Measurements from ENCODE around the gene UROC1. TPM values are rescaled to one million over a fixed set of nuclear protein-coding genes. Genes with fewer than 3 reads are reported as not detected.
A peak's percentile ranks its signal among the peaks of the same experiment; 100 is the strongest.

The UROC1 gene
- total RNA-seq, 1 experiment from 2014 or later = not detected

DNA sequence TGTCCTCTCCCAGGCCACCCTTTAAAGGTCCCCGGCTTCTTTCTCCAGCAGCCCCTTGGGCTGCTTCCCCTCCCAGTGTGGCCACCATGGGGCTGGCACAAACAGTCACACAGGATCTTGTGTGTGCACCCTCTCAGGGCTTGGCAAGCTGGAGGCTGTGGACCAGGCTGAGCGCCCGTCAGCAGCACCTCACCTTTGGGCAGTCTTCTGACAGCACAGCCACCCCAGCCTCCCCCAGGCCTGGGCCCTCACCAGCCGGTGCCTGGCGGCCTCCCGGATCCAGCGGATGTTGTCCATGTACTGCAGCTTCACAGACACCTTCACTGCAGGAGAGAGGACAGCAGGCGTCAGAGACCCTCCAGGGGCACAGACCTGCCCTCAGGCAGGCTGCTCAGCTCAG lies 21.8 kb downstream of the UROC1 start:
- Mint-ChIP-seq H3K9me3 (ENCODE audit: unreplicated experiment) (no peaks in the 10 kb centered on the region), H3K4me3 (ENCODE audit: unreplicated experiment) (no peak overlapping the region), H3K36me3 (ENCODE audit: insufficient read depth, unreplicated experiment) (no peaks in the 10 kb centered on the region), H3K4me1 (ENCODE audit: insufficient read depth, unreplicated experiment) (no peaks in the 10 kb centered on the region), H3K27ac (ENCODE audit: low read depth, unreplicated experiment) (peak overlapping the region; percentile 49), H3K27me3 (ENCODE audit: insufficient read depth, unreplicated experiment) (no peaks in the 10 kb centered on the region)
- no peak for DNase-seq (ENCODE audit: unreplicated experiment)
- intact Hi-C loops (cut with micrococcal nuclease) = no loop called here
- POLR2A ChIA-PET = interaction anchor here (1.4 kb wide), 1 partner anchor 9 kb away, joined by 5 read pairs; no protein-coding TSS in a partner anchor
- CTCF ChIA-PET = no interaction called here
- TF ChIP-seq, protein P1, sequence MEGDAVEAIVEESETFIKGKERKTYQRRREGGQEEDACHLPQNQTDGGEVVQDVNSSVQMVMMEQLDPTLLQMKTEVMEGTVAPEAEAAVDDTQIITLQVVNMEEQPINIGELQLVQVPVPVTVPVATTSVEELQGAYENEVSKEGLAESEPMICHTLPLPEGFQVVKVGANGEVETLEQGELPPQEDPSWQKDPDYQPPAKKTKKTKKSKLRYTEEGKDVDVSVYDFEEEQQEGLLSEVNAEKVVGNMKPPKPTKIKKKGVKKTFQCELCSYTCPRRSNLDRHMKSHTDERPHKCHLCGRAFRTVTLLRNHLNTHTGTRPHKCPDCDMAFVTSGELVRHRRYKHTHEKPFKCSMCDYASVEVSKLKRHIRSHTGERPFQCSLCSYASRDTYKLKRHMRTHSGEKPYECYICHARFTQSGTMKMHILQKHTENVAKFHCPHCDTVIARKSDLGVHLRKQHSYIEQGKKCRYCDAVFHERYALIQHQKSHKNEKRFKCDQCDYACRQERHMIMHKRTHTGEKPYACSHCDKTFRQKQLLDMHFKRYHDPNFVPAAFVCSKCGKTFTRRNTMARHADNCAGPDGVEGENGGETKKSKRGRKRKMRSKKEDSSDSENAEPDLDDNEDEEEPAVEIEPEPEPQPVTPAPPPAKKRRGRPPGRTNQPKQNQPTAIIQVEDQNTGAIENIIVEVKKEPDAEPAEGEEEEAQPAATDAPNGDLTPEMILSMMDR (IDR thresholded peaks at IDR 0.05; ENCODE audit: unreplicated experiment) = no peak
- BruUV-seq (replicated peaks) = no TSS peak

DNA sequence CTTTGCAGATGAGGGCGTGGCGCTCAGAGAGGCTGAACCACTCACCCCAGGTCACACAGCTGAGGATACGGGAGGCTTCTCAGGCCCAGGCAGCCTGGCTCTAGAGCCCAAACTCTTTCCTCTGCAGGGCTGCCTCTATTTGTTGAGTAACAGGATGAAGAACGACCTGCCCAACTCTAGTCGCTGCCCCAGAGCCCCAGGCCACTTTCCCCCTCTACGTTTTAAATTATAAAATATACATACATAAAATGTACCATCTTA lies 22.7 kb downstream of the UROC1 start:
- H3K27me3 Mint-ChIP-seq (ENCODE audit: insufficient read depth, unreplicated experiment) = no peaks in the 10 kb centered on the region
- no TSS peak for BruUV-seq (replicated peaks)
- no peak overlapping the region for H3K27ac Mint-ChIP-seq (ENCODE audit: low read depth, unreplicated experiment)
- CTCF ChIA-PET = no interaction called here
- TF ChIP-seq, protein P1 (IDR thresholded peaks at IDR 0.05; ENCODE audit: unreplicated experiment) = no peak
- no peaks in the 10 kb centered on the region for H3K9me3 Mint-ChIP-seq (ENCODE audit: unreplicated experiment)
- H3K4me3 Mint-ChIP-seq (ENCODE audit: unreplicated experiment) = no peak overlapping the region
- intact Hi-C loops (cut with micrococcal nuclease) = no loop called here
- no peak for DNase-seq (ENCODE audit: unreplicated experiment)
- H3K4me1 Mint-ChIP-seq (ENCODE audit: insufficient read depth, unreplicated experiment) = no peaks in the 10 kb centered on the region
- POLR2A ChIA-PET = no interaction called here
- no peaks in the 10 kb centered on the region for H3K36me3 Mint-ChIP-seq (ENCODE audit: insufficient read depth, unreplicated experiment)

GRCh38 chr3:126494204-126494969 lies 23.2 kb downstream of the UROC1 start:
- no peak overlapping the region for H3K27ac Mint-ChIP-seq (ENCODE audit: low read depth, unreplicated experiment)

DNA sequence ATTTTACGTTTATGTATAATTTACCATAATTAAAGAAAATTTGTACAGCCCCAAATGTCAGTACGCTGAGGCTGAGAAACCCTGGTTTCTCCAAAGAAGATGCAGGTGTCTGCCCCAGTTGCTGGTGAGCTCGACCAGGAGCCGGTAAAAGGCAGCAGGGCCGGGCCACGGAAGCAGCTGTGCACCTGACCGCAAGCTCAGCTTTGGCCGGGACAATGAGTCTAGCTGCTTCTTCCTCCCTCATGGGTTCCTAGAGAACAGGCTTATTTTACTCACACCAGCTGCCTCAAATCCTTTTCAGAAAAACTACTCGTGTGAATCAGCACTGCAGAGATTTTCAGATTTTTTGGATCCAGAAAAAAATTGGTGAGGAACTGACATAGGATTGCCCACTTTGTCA lies 23.8 kb downstream of the UROC1 start:
- CTCF ChIA-PET = interaction anchor here (0.8 kb wide), 1 partner anchor 104 kb away, joined by 3 read pairs; no protein-coding TSS in a partner anchor
- TF ChIP-seq, protein P1 (IDR thresholded peaks at IDR 0.05; ENCODE audit: unreplicated experiment) = no peak

More at GRCh38 chr3:126494204-126494969, 23.2 kb downstream of the UROC1 start:
- no peak overlapping the region for H3K4me3 Mint-ChIP-seq (ENCODE audit: unreplicated experiment)
- no peak for DNase-seq (ENCODE audit: unreplicated experiment)
- TF ChIP-seq, protein P1 (IDR thresholded peaks at IDR 0.05; ENCODE audit: unreplicated experiment) = no peak
- no peaks in the 10 kb centered on the region for H3K9me3 Mint-ChIP-seq (ENCODE audit: unreplicated experiment)
- BruUV-seq (replicated peaks) = no TSS peak
- H3K36me3 Mint-ChIP-seq (ENCODE audit: insufficient read depth, unreplicated experiment) = no peaks in the 10 kb centered on the region
- H3K27me3 Mint-ChIP-seq (ENCODE audit: insufficient read depth, unreplicated experiment) = no peaks in the 10 kb centered on the region
- POLR2A ChIA-PET = no interaction called here
- CTCF ChIA-PET = interaction anchor here (0.8 kb wide), 1 partner anchor 105 kb away, joined by 3 read pairs; no protein-coding TSS in a partner anchor
- intact Hi-C loops (cut with micrococcal nuclease) = no loop called here
- H3K4me1 Mint-ChIP-seq (ENCODE audit: insufficient read depth, unreplicated experiment) = no peaks in the 10 kb centered on the region

More for the DNA sequence above, 23.8 kb downstream of the UROC1 start:
- Mint-ChIP-seq H3K9me3 (ENCODE audit: unreplicated experiment) (no peaks in the 10 kb centered on the region), H3K27ac (ENCODE audit: low read depth, unreplicated experiment) (no peak overlapping the region), H3K27me3 (ENCODE audit: insufficient read depth, unreplicated experiment) (no peaks in the 10 kb centered on the region), H3K4me1 (ENCODE audit: insufficient read depth, unreplicated experiment) (no peaks in the 10 kb centered on the region), H3K4me3 (ENCODE audit: unreplicated experiment) (no peak overlapping the region), H3K36me3 (ENCODE audit: insufficient read depth, unreplicated experiment) (no peaks in the 10 kb centered on the region)
- no peak for DNase-seq (ENCODE audit: unreplicated experiment)
- intact Hi-C loops (cut with micrococcal nuclease) = no loop called here
- BruUV-seq (replicated peaks) = no TSS peak
- POLR2A ChIA-PET = no interaction called here
